HEK293 (cell line): ENCODE results near the gene RNU7-1.

Experiments used
- CTCF ChIA-PET: fragments of 350-600 bp; formaldehyde crosslinking; extraction: SDS; loops from one replicate; lab custom pipeline; 2021; ENCODE audit warnings: antibody characterized with exemption; lab: Yijun Ruan, JAX
- POLR2A ChIA-PET: fragments of 300-600 bp; formaldehyde crosslinking; extraction: SDS; loops from one replicate; lab custom pipeline; 2020; ENCODE audit warnings: antibody characterized with exemption, inconsistent platforms; lab: Yijun Ruan, JAX
- H3K27ac ChIP-seq: fragments of 200-500 bp; sonication (Bioruptor generic); 2 replicates; pipeline ENCODE4 v1.5.1; 2014; ENCODE audit warnings: low read depth, low read length, control low read depth, inconsistent platforms; ENCODE audit errors: extremely low read depth
- H3K36me3 ChIP-seq, 2 experiments: fragments of 200-500 bp in 1 of 2; sonication (Bioruptor generic) in 1 of 2; 1 replicate in 1 of 2; 2 replicates in 1 of 2; pipeline ENCODE4 v1.5.1; 2014 to 2017; ENCODE audit warnings: inconsistent platforms in 2 of 2, low read length in 2 of 2; ENCODE audit not compliant: control insufficient read depth in 2 of 2, insufficient read depth in 1 of 2
- H3K4me1 ChIP-seq: fragments of 200-500 bp; sonication (Bioruptor generic); 2 replicates; pipeline ENCODE4 v1.5.1; 2014; ENCODE audit warnings: mild to moderate bottlenecking, low read length, inconsistent platforms; ENCODE audit not compliant: control insufficient read depth, insufficient read depth
- H3K4me3 ChIP-seq: 2 replicates; pipeline ENCODE4 v1.5.1; 2011; ENCODE audit warnings: low read depth, mild to moderate bottlenecking, control low read depth, low read length, moderate library complexity
- H3K9me3 ChIP-seq: fragments of 200-500 bp; sonication (Bioruptor generic); 2 replicates; pipeline ENCODE4 v1.5.1; 2014; ENCODE audit warnings: low read depth, low read length, inconsistent platforms; ENCODE audit not compliant: control insufficient read depth, insufficient read depth
- BCL11A ChIP-seq: fragments of 450-650 bp; formaldehyde crosslinking; IDR thresholded peaks from 2 replicates; pipeline ENCODE4 v1.5.1; 2016; ENCODE audit warnings: low read depth, missing biosample characterization, missing genetic modification characterization
- GLI4 ChIP-seq: fragments of 450-650 bp; formaldehyde crosslinking; IDR thresholded peaks from 2 replicates; pipeline ENCODE4 v1.5.1; 2016; ENCODE audit warnings: missing biosample characterization, missing genetic modification characterization
- IKZF3 ChIP-seq: fragments of 450-650 bp; IDR thresholded peaks from 2 replicates; pipeline ENCODE4 v1.5.0; 2018; ENCODE audit warnings: missing biosample characterization, mild to moderate bottlenecking, missing genetic modification characterization, moderate library complexity
- TRIM28 ChIP-seq: IDR thresholded peaks from 2 replicates; pipeline ENCODE4 v1.6.1; 2011; ENCODE audit warnings: low read length, control low read depth, borderline replicate concordance
- WT1 ChIP-seq: fragments of 450-650 bp; formaldehyde crosslinking; IDR thresholded peaks from 2 replicates; pipeline ENCODE4 v1.5.1; 2016; ENCODE audit warnings: missing biosample characterization, missing genetic modification characterization
- ZNF175 ChIP-seq: fragments of 450-650 bp; formaldehyde crosslinking; IDR thresholded peaks from 2 replicates; pipeline ENCODE4 v1.5.1; 2016; ENCODE audit warnings: missing biosample characterization, missing genetic modification characterization
- ZNF274 ChIP-seq, 2 experiments: fragments of 200-500 bp in 1 of 2; fragments of 450-650 bp in 1 of 2; sonication (Bioruptor generic) in 1 of 2; formaldehyde crosslinking in 1 of 2; IDR thresholded peaks; 2 replicates each; pipeline versions ENCODE4 v1.5.1 to v1.6.1; 2014 to 2016; ENCODE audit warnings: borderline replicate concordance in 1 of 2, inconsistent platforms in 1 of 2, low read length in 1 of 2, missing biosample characterization in 1 of 2, missing genetic modification characterization in 1 of 2
- ZNF366 ChIP-seq: fragments of 450-650 bp; formaldehyde crosslinking; conservative IDR thresholded peaks from 2 replicates; pipeline ENCODE4 v1.5.1; 2016; ENCODE audit warnings: missing biosample characterization, missing genetic modification characterization
- ZNF600 ChIP-seq: fragments of 450-650 bp; formaldehyde crosslinking; IDR thresholded peaks from 2 replicates; pipeline ENCODE4 v1.5.1; 2016; ENCODE audit warnings: missing biosample characterization, missing genetic modification characterization
- ZNF623 ChIP-seq: fragments of 450-650 bp; formaldehyde crosslinking; IDR thresholded peaks from 2 replicates; pipeline ENCODE4 v1.5.1; 2016; ENCODE audit warnings: missing biosample characterization, missing genetic modification characterization
- ZNF629 ChIP-seq: fragments of 450-650 bp; formaldehyde crosslinking; IDR thresholded peaks from 2 replicates; pipeline ENCODE4 v1.5.1; 2017; ENCODE audit warnings: missing biosample characterization, missing genetic modification characterization
- ZXDB ChIP-seq: fragments of 450-650 bp; formaldehyde crosslinking; IDR thresholded peaks from 2 replicates; pipeline ENCODE4 v1.5.1; 2016; ENCODE audit warnings: missing biosample characterization, missing genetic modification characterization
- TF ChIP-seq, protein P1 (sequence below): fragments of 450-650 bp; formaldehyde crosslinking; IDR thresholded peaks from 2 replicates; pipeline ENCODE4 v1.5.1; 2016; ENCODE audit warnings: missing biosample characterization, missing genetic modification characterization
- TF ChIP-seq, protein P2 (sequence below): fragments of 450-650 bp; formaldehyde crosslinking; IDR thresholded peaks from 2 replicates; pipeline ENCODE4 v1.5.1; 2016; ENCODE audit warnings: missing biosample characterization, missing genetic modification characterization, low read depth
- TF ChIP-seq, protein P3 (sequence below): fragments of 450-650 bp; formaldehyde crosslinking; IDR thresholded peaks from 2 replicates; pipeline ENCODE4 v1.5.1; 2017; ENCODE audit warnings: missing biosample characterization, missing genetic modification characterization
- TF ChIP-seq, protein P4 (sequence below): fragments of 450-650 bp; formaldehyde crosslinking; IDR thresholded peaks from 2 replicates; pipeline ENCODE4 v1.5.1; 2016; ENCODE audit warnings: missing biosample characterization, missing genetic modification characterization
- TF ChIP-seq, protein P5 (sequence below): fragments of 450-650 bp; formaldehyde crosslinking; conservative IDR thresholded peaks from 2 replicates; pipeline ENCODE4 v1.5.1; 2016; ENCODE audit warnings: low read depth, missing biosample characterization, missing genetic modification characterization
- TF ChIP-seq, protein P6 (sequence below): fragments of 450-650 bp; formaldehyde crosslinking; IDR thresholded peaks from 2 replicates; pipeline ENCODE4 v1.5.1; 2017; ENCODE audit warnings: missing biosample characterization, missing genetic modification characterization
- TF ChIP-seq, protein P7 (sequence below): fragments of 450-650 bp; formaldehyde crosslinking; IDR thresholded peaks from 2 replicates; pipeline ENCODE4 v1.5.1; 2016; ENCODE audit warnings: missing biosample characterization, missing genetic modification characterization

The RNU7-1 gene

DNA sequence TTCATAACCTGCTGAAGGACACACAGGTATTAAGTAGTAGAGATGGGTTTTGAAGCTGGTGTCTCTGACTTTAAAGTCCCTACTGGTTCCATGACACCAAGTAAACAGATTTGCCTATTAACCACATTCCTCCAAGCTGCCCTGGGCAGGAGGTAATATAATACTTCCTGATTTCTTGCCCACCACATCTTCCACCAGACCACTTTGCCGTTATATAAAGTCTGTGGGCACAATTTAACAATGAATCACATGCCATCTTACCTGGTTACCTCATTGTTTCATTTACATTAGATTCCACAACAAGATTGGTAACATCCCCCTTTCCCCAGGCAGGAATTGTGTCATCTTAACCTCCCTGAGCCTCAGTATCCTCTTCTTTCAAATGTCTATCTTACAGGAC, 39.9 kb upstream of the RNU7-1 start:
- Histone ChIP-seq H3K4me3 (no peak overlapping the region), H3K4me1 (peaks cover 13% of the 10 kb centered on the region; the same call in 1 of the 2 replicates), H3K36me3 (no peaks in the 10 kb centered on the region), H3K9me3 (no peaks in the 10 kb centered on the region), H3K27ac (peak overlapping the region; percentile 57; the same call in 1 of the 2 replicates)
- ChIA-PET CTCF (interaction anchor here (1.2 to 2.3 kb wide), 2 partner anchors 12 to 22 kb away, joined by 8 to 9 read pairs; no protein-coding TSS in a partner anchor), POLR2A (interaction anchor here (0.6 to 2.6 kb wide), 7 partner anchors 10 to 180 kb away, joined by 3 to 10 read pairs (median 7); partner anchors contain the start of genes COPS7A, SPSB2, TPI1 and USP5)
- TF ChIP-seq WT1: no peak
- TF ChIP-seq, protein P1, sequence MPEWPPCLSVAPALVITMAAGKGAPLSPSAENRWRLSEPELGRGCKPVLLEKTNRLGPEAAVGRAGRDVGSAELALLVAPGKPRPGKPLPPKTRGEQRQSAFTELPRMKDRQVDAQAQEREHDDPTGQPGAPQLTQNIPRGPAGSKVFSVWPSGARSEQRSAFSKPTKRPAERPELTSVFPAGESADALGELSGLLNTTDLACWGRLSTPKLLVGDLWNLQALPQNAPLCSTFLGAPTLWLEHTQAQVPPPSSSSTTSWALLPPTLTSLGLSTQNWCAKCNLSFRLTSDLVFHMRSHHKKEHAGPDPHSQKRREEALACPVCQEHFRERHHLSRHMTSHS (tag by site-specific recombination): no peak
- peak; percentile 42; the same call in 1 of the 2 replicates for TF ChIP-seq ZNF366 (tag by site-specific recombination)
- no peak for TF ChIP-seq BCL11A
- no peak for TF ChIP-seq GLI4
- TF ChIP-seq, protein P2, sequence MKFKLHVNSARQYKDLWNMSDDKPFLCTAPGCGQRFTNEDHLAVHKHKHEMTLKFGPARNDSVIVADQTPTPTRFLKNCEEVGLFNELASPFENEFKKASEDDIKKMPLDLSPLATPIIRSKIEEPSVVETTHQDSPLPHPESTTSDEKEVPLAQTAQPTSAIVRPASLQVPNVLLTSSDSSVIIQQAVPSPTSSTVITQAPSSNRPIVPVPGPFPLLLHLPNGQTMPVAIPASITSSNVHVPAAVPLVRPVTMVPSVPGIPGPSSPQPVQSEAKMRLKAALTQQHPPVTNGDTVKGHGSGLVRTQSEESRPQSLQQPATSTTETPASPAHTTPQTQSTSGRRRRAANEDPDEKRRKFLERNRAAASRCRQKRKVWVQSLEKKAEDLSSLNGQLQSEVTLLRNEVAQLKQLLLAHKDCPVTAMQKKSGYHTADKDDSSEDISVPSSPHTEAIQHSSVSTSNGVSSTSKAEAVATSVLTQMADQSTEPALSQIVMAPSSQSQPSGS (tag by site-specific recombination): peak; percentile 50; the same call in 1 of the 2 replicates
- TF ChIP-seq, protein P3, sequence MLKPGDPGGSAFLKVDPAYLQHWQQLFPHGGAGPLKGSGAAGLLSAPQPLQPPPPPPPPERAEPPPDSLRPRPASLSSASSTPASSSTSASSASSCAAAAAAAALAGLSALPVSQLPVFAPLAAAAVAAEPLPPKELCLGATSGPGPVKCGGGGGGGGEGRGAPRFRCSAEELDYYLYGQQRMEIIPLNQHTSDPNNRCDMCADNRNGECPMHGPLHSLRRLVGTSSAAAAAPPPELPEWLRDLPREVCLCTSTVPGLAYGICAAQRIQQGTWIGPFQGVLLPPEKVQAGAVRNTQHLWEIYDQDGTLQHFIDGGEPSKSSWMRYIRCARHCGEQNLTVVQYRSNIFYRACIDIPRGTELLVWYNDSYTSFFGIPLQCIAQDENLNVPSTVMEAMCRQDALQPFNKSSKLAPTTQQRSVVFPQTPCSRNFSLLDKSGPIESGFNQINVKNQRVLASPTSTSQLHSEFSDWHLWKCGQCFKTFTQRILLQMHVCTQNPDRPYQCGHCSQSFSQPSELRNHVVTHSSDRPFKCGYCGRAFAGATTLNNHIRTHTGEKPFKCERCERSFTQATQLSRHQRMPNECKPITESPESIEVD (tag by site-specific recombination): no peak
- TF ChIP-seq, protein P4, sequence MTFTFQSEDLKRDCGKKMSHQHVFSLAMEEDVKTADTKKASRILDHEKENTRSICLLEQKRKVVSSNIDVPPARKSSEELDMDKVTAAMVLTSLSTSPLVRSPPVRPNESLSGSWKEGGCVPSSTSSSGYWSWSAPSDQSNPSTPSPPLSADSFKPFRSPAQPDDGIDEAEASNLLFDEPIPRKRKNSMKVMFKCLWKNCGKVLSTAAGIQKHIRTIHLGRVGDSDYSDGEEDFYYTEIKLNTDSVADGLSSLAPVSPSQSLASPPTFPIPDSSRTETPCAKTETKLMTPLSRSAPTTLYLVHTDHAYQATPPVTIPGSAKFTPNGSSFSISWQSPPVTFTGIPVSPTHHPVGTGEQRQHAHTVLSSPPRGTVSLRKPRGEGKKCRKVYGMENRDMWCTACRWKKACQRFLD (tag by site-specific recombination): no peak
- 0 out of 2 replicates have a peak, but pooled peaks have one; percentile 11 for TF ChIP-seq ZNF629
- TF ChIP-seq IKZF3 (tag by site-specific recombination): no peak
- TF ChIP-seq, protein P5, sequence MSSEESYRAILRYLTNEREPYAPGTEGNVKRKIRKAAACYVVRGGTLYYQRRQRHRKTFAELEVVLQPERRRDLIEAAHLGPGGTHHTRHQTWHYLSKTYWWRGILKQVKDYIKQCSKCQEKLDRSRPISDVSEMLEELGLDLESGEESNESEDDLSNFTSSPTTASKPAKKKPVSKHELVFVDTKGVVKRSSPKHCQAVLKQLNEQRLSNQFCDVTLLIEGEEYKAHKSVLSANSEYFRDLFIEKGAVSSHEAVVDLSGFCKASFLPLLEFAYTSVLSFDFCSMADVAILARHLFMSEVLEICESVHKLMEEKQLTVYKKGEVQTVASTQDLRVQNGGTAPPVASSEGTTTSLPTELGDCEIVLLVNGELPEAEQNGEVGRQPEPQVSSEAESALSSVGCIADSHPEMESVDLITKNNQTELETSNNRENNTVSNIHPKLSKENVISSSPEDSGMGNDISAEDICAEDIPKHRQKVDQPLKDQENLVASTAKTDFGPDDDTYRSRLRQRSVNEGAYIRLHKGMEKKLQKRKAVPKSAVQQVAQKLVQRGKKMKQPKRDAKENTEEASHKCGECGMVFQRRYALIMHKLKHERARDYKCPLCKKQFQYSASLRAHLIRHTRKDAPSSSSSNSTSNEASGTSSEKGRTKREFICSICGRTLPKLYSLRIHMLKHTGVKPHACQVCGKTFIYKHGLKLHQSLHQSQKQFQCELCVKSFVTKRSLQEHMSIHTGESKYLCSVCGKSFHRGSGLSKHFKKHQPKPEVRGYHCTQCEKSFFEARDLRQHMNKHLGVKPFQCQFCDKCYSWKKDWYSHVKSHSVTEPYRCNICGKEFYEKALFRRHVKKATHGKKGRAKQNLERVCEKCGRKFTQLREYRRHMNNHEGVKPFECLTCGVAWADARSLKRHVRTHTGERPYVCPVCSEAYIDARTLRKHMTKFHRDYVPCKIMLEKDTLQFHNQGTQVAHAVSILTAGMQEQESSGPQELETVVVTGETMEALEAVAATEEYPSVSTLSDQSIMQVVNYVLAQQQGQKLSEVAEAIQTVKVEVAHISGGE: peak; percentile 42; the same call in 1 of the 2 replicates
- TF ChIP-seq ZXDB (tag by site-specific recombination): no peak
- TF ChIP-seq, protein P6, sequence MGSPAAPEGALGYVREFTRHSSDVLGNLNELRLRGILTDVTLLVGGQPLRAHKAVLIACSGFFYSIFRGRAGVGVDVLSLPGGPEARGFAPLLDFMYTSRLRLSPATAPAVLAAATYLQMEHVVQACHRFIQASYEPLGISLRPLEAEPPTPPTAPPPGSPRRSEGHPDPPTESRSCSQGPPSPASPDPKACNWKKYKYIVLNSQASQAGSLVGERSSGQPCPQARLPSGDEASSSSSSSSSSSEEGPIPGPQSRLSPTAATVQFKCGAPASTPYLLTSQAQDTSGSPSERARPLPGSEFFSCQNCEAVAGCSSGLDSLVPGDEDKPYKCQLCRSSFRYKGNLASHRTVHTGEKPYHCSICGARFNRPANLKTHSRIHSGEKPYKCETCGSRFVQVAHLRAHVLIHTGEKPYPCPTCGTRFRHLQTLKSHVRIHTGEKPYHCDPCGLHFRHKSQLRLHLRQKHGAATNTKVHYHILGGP (tag by site-specific recombination): no peak
- TF ChIP-seq ZNF274 (IDR thresholded peaks at IDR 0.05; ENCODE audit: low read length): no peak
- TF ChIP-seq ZNF274 (tag by site-specific recombination; IDR thresholded peaks at IDR 0.05; ENCODE audit: borderline replicate concordance): no peak
- TF ChIP-seq ZNF600 (tag by site-specific recombination): peak; percentile 82
- no peak for TF ChIP-seq ZNF175 (tag by site-specific recombination)
- TF ChIP-seq ZNF623 (tag by site-specific recombination): no peak
- TF ChIP-seq, protein P7, sequence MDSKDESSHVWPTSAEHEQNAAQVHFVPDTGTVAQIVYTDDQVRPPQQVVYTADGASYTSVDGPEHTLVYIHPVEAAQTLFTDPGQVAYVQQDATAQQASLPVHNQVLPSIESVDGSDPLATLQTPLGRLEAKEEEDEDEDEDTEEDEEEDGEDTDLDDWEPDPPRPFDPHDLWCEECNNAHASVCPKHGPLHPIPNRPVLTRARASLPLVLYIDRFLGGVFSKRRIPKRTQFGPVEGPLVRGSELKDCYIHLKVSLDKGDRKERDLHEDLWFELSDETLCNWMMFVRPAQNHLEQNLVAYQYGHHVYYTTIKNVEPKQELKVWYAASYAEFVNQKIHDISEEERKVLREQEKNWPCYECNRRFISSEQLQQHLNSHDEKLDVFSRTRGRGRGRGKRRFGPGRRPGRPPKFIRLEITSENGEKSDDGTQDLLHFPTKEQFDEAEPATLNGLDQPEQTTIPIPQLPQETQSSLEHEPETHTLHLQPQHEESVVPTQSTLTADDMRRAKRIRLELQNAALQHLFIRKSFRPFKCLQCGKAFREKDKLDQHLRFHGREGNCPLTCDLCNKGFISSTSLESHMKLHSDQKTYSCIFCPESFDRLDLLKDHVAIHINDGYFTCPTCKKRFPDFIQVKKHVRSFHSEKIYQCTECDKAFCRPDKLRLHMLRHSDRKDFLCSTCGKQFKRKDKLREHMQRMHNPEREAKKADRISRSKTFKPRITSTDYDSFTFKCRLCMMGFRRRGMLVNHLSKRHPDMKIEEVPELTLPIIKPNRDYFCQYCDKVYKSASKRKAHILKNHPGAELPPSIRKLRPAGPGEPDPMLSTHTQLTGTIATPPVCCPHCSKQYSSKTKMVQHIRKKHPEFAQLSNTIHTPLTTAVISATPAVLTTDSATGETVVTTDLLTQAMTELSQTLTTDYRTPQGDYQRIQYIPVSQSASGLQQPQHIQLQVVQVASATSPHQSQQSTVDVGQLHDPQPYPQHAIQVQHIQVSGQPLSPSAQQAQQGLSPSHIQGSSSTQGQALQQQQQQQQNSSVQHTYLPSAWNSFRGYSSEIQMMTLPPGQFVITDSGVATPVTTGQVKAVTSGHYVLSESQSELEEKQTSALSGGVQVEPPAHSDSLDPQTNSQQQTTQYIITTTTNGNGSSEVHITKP (tag by site-specific recombination): peak; percentile 37
- TF ChIP-seq TRIM28: no peak
